ENCODE results near the gene GASK1B. TPM values are rescaled to one million over a fixed set of nuclear protein-coding genes. Genes with fewer than 3 reads are reported as not detected.

The GASK1B gene
- total RNA-seq = 46.1 TPM

DNA sequence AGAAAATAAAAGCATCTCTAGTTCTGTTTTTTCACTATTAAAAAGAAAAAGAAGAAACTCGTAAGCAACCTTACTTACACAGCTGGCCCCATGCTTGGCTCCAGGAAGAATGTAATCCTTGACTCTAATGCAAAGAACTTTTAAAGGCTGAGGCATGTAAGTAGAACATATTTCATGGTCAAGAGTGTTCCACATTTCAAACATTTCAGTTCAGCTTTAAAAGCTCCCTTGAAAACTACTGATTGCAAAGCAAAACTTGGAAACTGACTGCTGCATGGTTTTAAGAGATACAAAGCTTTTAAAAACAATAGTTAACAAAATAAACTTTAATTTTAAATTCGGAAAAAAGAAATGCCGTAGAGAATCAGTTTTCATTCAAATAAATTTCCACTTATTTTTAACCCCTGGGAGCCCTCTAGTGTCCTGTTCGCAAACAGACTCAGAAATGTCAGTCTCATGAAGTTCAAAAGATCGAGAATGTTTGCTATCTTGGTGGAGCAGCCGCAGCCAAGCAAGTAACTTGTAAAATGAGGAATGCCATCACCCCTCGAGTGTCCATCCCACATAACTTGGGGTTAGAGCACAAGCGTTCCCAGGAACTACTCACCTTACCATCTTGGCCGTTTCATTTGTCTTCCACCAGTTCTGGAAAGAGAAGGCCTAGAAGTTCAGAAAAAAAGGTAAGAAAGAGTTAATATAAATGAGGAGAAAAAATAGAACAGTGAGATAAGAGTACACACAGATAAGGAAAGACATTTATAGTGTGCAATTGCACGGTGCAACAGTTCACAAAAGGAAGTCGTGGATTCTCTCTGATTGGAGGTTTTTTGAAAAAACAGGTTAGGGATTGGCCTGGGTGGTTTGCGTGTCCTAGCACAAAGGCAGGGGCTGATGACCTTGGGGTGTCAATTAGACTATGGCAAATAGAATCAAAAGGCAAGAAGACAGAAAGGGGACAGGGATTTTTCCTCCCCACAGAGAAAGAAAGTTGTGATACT is at the start of gene GASK1B:
TSS of gene GASK1B (minus strand) at position 765 of the 998 bp plus-strand sequence. CDS start 1,650 bp downstream, outside the sequence.

DNA sequence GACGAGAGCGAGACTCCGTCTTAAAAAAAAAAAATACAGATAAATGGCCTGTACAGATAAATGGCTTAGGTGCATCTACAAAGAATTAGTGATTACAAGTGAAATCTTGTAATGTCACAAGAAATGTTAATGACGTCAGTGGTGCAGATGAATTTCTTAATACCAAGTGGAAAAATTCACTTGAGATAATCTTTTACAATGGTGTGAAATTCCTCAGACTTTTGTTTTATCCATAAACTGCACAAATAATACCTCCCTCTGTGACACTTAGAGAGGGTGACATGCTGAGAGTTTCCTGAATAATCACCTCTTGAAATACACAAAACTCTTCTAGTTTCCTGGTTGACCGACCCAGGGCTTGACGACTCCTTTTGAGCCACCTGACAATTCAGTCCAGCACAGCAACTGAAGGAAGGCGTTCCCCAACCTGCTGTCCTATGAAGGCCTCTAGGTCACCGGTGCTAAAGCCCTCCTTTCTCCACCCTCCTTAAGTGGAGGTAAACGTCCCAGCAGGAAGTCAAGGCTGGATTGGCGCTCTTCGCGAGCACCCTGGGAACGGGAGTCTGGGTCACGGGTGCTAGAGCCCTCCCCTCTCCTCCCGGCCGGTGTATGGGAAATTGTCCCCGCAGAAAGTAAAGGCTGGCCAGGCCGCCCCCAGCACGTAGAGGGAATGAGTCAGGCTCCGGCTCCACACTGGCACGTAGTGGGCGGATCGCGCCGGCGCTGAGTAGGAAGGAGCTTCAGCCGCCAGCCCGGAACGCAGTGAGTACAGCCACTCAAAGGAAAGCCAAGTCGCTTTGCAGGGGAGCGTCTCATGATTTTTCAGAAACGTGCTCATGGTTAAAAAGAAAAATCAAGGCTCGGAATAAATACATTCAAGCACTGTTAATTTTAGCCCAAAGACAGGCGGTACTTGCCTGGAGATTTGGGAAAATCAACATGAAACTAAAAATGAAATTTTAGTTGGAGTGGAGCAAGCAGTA is 37.3 kb upstream of the GASK1B start, which contains the start of gene TMEM144:
TSS of gene TMEM144 (plus strand) at position 662 of the 983 bp plus-strand sequence. CDS start 2,182 bp downstream, outside the sequence.

Other genes with a start within 250 kb of the GASK1B start
- 4.3 TPM for gene TMEM144, start 37.5 kb upstream of the GASK1B start, total RNA-seq

Data from camera-type eye (tissue), 1 donor.